CD4-positive, alpha-beta T cell treated with Interleukin-6 at 100 ng/mL for 8 hours (primary cell): Measurements from ENCODE around the gene BORA.
"Not testable (repeated sequence)": the region's sequence is repeated elsewhere in the genome, so short reads cannot be mapped to it uniquely, and the experiment has no call there.

Experiments used
- DNase-seq: peaks from one replicate; pipeline ENCODE4 v3.0.0-alpha.2; 2020; ENCODE audit warnings: mixed read lengths, low spot score

BORA gene

DNA sequence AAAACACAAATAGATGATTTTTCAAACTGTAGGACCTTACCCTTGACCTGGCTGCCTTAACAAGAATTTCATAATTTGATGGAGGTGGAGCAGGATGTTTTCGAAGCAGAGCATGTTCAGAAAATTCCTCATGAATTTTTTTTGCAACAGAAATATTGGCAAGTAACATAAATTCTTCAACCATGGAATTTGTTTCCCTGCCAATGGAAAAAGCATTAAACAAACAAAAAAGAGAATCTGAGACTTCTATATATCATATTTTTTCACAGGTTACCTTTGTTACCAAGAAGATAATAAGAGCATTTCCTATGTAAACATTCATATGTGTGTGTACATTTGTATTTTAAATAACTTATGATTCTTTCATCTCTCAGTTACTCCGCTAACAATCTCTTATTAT, 35.7 kb downstream of the BORA start:
- no peak for DNase-seq

DNA sequence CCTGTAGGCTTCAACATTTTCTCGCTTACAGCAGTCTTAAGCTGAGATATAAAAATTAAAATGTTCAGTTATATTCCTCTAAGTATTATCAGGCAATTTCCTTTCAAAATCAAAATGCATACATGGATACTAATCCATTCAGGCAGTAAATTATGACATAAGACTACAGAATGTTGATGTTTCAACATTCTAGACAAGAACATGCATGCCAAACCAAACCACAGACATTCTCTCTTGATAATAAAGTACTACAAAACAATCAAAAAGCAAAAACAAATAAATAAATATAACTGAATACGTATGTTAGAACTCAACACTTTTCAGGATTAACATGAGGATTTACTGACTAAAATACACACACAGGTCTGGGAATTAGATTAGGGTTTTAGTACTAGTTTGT, 46.3 kb downstream of the BORA start:
- DNase-seq: no peak

DNA sequence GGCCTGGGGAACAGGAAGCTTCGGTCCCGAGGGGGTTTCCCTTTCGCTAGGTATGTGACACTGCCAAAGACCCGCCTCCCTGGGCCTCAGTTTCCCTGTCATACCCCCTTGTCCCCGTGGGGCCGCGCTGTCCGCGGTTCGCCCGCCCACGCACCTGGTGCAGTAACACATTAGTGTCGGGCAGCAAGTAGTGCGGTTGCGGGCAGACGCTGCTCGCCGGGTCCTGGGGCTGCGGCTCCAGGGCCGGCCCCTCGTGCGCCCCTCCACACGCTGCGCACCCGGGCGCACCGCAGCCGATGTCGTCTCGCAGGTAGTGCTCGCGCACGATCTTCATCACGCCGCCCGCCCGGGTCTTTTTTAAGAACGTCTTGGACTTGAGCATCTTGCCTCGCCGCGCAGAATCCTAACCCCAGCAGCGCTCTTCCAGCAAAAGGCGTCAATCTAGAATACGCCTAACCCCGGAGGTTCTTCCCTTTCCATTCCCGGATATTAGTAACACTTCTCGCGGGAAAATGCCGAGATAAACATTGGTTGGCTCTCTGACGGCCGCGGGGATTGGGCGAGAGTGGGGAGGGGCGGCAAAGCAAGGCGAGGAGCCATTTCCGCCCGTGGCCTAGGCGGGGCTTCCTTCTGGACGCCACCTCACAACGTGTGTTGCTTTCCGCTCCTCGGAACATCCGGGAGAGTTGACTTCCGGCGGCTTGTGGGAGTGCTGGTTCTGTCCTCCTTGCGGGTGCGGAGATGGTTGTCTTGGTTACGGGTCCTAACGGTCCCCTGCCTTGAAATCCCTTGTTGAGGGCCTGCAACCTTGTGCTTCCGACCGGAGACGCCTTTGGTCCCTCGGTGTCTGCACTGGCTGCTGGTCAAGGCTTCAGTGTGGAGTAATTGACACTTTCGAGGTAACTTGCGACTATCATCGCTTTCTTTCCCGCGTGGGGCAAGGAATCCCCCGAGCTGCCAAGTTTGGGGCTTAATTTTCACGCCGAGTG, 54.0 kb downstream of the BORA start, which contains the start of the genes DIS3 and PIBF1:
TSS of gene DIS3 (minus strand) at position 450 of the 989 bp plus-strand sequence. CDS start at position 382, 68 bp downstream.
TSS of gene PIBF1 (plus strand) at position 683 of the 989 bp plus-strand sequence. CDS start 1,337 bp downstream, outside the sequence.
- DNase-seq: peak; percentile 94

DNA sequence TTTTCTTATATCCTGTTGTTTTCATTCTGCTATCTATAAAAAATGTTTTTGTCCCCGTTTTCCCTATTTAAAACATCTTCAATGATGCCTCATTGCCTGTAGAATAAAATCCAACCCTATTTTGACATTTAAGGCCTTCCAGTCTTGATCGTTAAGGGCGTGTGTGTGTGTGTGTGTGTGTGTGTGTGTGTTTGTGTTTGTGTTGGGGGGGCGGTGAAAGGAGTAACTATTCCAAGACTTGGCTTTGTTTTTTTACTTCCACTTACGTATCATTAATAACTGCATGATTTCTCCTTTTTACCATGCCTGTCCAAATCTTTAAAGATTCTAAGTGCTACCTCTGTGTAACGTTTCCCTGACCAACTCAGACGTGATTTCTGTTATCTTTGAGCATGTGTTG, 55.0 kb downstream of the BORA start:
- no peak for DNase-seq

DNA sequence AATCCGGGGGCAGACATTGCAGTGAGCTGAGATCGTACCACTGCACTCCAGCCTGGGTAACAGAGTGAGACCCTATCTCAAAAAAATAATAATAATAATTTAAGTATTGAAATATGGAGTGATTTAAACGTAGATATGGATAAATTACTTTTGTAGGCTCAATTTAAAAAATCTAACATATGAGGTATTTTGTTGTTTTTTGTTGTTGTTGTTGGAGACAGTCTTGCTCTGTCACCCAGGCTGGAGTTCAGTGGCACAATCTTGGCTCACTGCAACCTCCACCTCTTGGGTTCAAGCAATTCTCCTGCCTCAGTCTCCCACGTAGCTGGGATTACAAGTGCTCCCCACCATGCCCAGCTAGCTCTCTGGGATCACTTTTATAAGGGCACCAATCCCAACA, 57.0 kb downstream of the BORA start:
- not testable (repeated sequence) for DNase-seq

DNA sequence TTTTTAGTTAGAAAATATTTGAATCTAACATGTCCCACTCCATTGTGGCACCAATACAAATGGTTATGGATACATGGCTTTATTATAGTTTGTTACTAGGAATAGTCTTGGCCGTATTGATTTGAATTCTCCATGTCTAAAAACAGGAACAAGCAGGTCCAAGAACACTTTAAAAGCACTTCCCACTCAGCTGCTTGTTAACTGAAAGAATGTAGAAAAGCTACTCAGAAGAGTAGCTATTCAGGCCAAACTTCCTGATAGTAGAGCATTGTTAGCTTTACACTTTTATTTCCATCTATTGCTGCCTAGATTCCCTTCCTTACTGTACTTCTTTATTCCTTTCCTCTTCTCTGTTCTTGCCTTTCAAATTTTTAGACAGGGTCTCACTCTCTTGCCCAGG, 61.1 kb downstream of the BORA start:
- DNase-seq: no peak

DNA sequence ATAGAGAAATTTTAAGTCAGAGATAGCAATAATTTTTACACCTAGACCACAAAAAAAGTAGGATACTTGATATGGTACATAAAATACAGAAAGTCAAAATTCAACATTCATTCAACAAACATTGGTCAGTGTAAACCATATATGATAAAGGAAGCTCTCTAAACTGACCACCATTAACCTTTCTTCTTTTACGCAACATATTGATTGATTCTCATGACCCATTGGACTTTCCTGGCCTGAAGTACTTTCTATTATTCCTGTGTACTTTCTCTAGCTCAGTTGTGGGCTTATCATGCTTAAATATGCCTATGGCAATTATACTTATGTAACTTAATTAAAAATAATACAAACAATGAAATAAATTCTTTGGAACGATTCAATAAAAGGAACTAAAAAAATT, 64.9 kb downstream of the BORA start:
- DNase-seq: no peak

DNA sequence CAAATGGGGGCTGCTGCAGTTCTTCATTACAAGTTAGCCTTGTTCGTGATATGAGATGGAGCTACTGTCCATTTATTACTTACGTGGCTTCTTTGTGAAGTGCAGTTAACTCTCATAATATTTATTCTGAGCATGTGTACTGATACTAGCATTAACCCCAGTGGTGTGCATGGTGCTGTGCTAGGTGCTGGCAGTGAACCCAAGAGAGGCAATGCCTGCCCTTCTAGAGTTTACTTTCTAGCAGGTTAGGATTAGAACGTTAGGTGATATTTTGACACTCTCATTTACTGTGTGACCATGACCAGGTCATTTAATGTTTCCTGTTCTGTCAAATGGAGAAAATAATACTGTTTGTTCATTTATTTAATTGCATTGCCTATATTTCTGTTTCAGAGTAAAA, 71.1 kb downstream of the BORA start:
- no peak for DNase-seq

DNA sequence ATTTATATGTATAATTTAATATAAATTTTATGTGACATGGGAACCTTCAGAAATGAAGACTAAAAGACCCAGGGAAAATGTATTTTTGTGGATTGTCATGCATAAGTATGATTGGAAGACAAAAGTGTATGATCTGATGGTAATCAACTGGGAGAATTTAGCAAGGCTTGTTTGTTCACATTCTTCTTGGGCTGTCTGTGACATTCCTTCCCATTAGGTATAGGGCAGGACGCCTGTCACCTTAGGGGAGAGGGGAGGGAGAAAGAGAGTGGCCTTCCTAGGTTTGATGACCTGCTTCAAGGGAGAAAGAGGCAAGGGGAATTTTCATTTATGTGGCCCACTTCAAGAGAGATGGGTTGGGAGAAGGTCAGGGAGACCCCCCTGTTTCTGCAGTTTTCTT, 76.6 kb downstream of the BORA start:
- DNase-seq: no peak
